ENCODE results near the gene SLC25A33. TPM values are rescaled to one million over a fixed set of nuclear protein-coding genes. Genes with fewer than 3 reads are reported as not detected.

SLC25A33 gene
- total RNA-seq, 1 donor from 2014 or later, result 6.3 TPM

GRCh38 chr1:9631613-9632012, 92.3 kb downstream of the SLC25A33 start:
- no peak for DNase-seq
- intact Hi-C loops (cut with DNase I), result no loop called here
- no peak for ATAC-seq (ENCODE audit: poor library complexity)

DNA sequence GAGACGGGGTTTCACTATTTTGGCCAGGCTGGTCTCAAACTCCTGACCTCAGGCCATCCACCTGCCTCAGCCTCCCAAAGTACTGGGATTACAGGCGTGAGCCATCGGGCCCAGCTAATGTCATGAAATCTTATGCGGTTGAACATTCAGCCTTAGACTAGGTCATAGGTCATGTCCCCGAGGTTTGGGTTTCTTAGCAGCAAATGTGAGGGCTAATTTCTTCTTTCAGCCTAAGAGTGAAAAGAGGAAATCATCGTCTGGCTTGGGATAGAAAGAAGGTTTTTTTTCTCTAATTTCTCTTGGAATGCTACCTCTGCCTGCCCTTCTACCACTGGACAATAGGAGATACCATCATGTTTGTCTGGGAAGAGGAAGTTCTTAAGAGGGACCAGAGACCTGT, 94.2 kb downstream of the SLC25A33 start:
- intact Hi-C loops (cut with DNase I), result no loop called here
- ATAC-seq (ENCODE audit: poor library complexity) (no peak), DNase-seq (no peak)

DNA sequence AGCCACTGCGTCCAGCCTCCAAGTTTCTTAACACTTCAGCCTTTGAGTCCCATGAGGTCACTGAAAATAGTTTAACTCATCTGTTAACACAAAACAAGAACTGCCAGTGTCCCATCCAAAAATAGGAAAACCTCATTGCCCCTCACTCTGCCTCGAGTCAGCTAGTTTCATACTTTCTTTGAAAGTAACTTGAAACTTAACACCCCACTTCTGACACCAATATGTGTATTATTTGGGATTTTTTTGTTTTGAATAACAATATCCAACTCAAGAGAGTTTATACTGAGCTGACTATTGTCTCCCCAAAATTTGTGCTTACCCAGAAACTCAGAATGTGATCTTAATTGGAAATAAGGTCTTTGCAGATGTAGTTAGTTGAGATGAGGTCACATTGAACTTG, 95.3 kb downstream of the SLC25A33 start:
- intact Hi-C loops (cut with DNase I), result no loop called here
- ATAC-seq (ENCODE audit: poor library complexity) (no peak), DNase-seq (no peak)

Other genes starting within 250 kb of the SLC25A33 start
- gene SPSB1, start 246.6 kb upstream of the SLC25A33 start, total RNA-seq, result 13.0 TPM
- 17.2 TPM for gene TMEM201, start 49.4 kb downstream of the SLC25A33 start, total RNA-seq
- gene PIK3CD, start 112.3 kb downstream of the SLC25A33 start, total RNA-seq, result 3.3 TPM